H1 (cell line): ENCODE data around the gene CGB7. TPM values are rescaled to one million over a fixed set of nuclear protein-coding genes. Genes with fewer than 3 reads are reported as not detected.

ENCODE experiments used
- CTCF ChIA-PET: fragments of 300-600 bp; sonication (Branson Sonifier 250); formaldehyde crosslinking; loops from one replicate; lab custom pipeline; 2021; ENCODE audit not compliant: partially characterized antibody; lab: Charles Lee
- POLR2A ChIA-PET: fragments of 300-600 bp; sonication (Branson Sonifier 250); formaldehyde crosslinking; loops from one replicate; lab custom pipeline; 2021; ENCODE audit warnings: inconsistent platforms; ENCODE audit not compliant: partially characterized antibody; lab: Charles Lee
- DNase-seq, 2 experiments: peaks; one replicate each; pipeline versions ENCODE4 v3.0.0 to v3.0.0-alpha.2; 2010 to 2022; ENCODE audit warnings: low spot score in 2 of 2, low read depth in 1 of 2, mixed read lengths in 1 of 2
- FAIRE-seq: peaks from 2 replicates; lab custom pipeline; 2011; peaks lifted over from hg19 to GRCh38; lab: Jason Lieb, UNC
- H2AFZ ChIP-seq: 2 replicates; pipeline ENCODE4 v1.8.1; 2012; ENCODE audit warnings: low read length, inconsistent platforms
- H2AK5ac ChIP-seq: 2 replicates; pipeline ENCODE4 v1.6.1; 2013; ENCODE audit warnings: low read depth, low read length
- H2BK120ac ChIP-seq: replicated peaks from 2 replicates; pipeline ENCODE3; 2013; ENCODE audit warnings: low read depth, low read length, inconsistent platforms
- H2BK12ac ChIP-seq: 2 replicates; pipeline ENCODE4 v1.6.1; 2013; ENCODE audit warnings: low read depth, low read length
- H2BK15ac ChIP-seq: 2 replicates; pipeline ENCODE4 v1.6.1; 2013; ENCODE audit warnings: low read length
- H2BK20ac ChIP-seq: 2 replicates; pipeline ENCODE4 v1.6.1; 2013; ENCODE audit warnings: low read length
- H2BK5ac ChIP-seq: 2 replicates; pipeline ENCODE4 v1.6.1; 2013; ENCODE audit warnings: low read depth, low read length
- H3K14ac ChIP-seq: 2 replicates; pipeline ENCODE4 v1.6.1; 2013; ENCODE audit warnings: inconsistent platforms; ENCODE audit not compliant: insufficient read length
- H3K18ac ChIP-seq: 2 replicates; pipeline ENCODE4 v1.6.1; 2013; ENCODE audit warnings: low read length; ENCODE audit errors: extremely low read depth
- H3K23ac ChIP-seq: 2 replicates; pipeline ENCODE4 v1.6.1; 2013; ENCODE audit warnings: inconsistent platforms; ENCODE audit not compliant: insufficient read length
- H3K23me2 ChIP-seq: 2 replicates; pipeline ENCODE4 v1.6.1; 2013; ENCODE audit warnings: low read depth, low read length
- H3K27ac ChIP-seq: 2 replicates; pipeline ENCODE4 v1.6.1; 2011; ENCODE audit warnings: low read depth, low read length, inconsistent platforms
- H3K27me3 ChIP-seq, 4 experiments: replicated peaks in 1 of 4; 1 replicate in 1 of 4; 2 replicates in 3 of 4; pipeline versions ENCODE4 v1.6.1 to v1.8.1; 2011 to 2013; ENCODE audit warnings: low read length in 3 of 4, mild to moderate bottlenecking in 3 of 4, inconsistent platforms in 2 of 4, mixed read lengths in 2 of 4, moderate library complexity in 1 of 4; ENCODE audit not compliant: control insufficient read depth in 3 of 4, insufficient read depth in 3 of 4; ENCODE audit errors: extremely low read depth in 1 of 4
- H3K36me3 ChIP-seq, 4 experiments: 2 replicates each; pipeline versions ENCODE4 v1.6.1 to v1.8.1; 2011 to 2013; ENCODE audit warnings: mild to moderate bottlenecking in 4 of 4, low read length in 3 of 4, moderate library complexity in 2 of 4, control low read depth in 1 of 4, inconsistent platforms in 1 of 4; ENCODE audit not compliant: insufficient read depth in 4 of 4, control insufficient read depth in 2 of 4
- H3K4ac ChIP-seq: replicated peaks from 2 replicates; pipeline ENCODE3; 2013; ENCODE audit warnings: low read length, low read depth, mixed read lengths, inconsistent platforms; ENCODE audit not compliant: insufficient read length
- H3K4me1 ChIP-seq, 4 experiments: replicated peaks in 1 of 4; 1 replicate in 1 of 4; 2 replicates in 3 of 4; pipeline versions ENCODE4 v1.6.1 to v1.8.1; 2011 to 2013; ENCODE audit warnings: low read length in 3 of 4, inconsistent platforms in 2 of 4, mixed read lengths in 1 of 4; ENCODE audit not compliant: insufficient read depth in 4 of 4, control insufficient read depth in 3 of 4
- H3K4me2 ChIP-seq, 2 experiments: 2 replicates each; pipeline versions ENCODE4 v1.6.1 to v1.8.1; 2011 to 2013; ENCODE audit warnings: low read depth in 2 of 2, low read length in 2 of 2, control low read depth in 1 of 2, inconsistent platforms in 1 of 2, mild to moderate bottlenecking in 1 of 2; ENCODE audit not compliant: insufficient read depth in 1 of 2
- H3K4me3 ChIP-seq, 4 experiments: fragments of 200-600, 300-600 bp in 1 of 4; sonication (generic), shearing (Covaris generic), sonication (Bioruptor Twin) in 1 of 4; 2 replicates each; pipeline versions ENCODE4 v1.5.1 to v1.8.1; 2011 to 2016; ENCODE audit warnings: low read length in 4 of 4, low read depth in 3 of 4, control low read depth in 2 of 4, inconsistent platforms in 2 of 4, mild to moderate bottlenecking in 2 of 4, mixed read lengths in 1 of 4, moderate library complexity in 1 of 4; ENCODE audit not compliant: insufficient read depth in 2 of 4; ENCODE audit errors: extremely low read depth in 1 of 4
- H3K56ac ChIP-seq: replicated peaks from 2 replicates; pipeline ENCODE3; 2013; ENCODE audit warnings: low read depth, mild to moderate bottlenecking, mixed read lengths, low read length, inconsistent platforms; ENCODE audit not compliant: insufficient read length
- H3K79me1 ChIP-seq: 2 replicates; pipeline ENCODE4 v1.6.1; 2013; ENCODE audit warnings: low read depth, low read length, control low read depth
- H3K79me2 ChIP-seq, 2 experiments: 2 replicates each; pipeline versions ENCODE4 v1.6.1 to v1.8.1; 2012 to 2013; ENCODE audit warnings: low read length in 2 of 2, mild to moderate bottlenecking in 2 of 2, inconsistent platforms in 1 of 2; ENCODE audit not compliant: insufficient read depth in 2 of 2, control insufficient read depth in 1 of 2
- H3K9ac ChIP-seq, 4 experiments: replicated peaks in 1 of 4; 1 replicate in 1 of 4; 2 replicates in 3 of 4; pipeline versions ENCODE4 v1.6.1 to v1.8.1; 2011 to 2013; ENCODE audit warnings: low read depth in 3 of 4, low read length in 3 of 4, control low read depth in 2 of 4, mild to moderate bottlenecking in 2 of 4, moderate library complexity in 2 of 4, inconsistent platforms in 1 of 4; ENCODE audit errors: extremely low read depth in 1 of 4
- H3K9me3 ChIP-seq, 2 experiments: 2 replicates each; pipeline versions ENCODE4 v1.6.1 to v1.8.1; 2012 to 2013; ENCODE audit warnings: mild to moderate bottlenecking in 2 of 2, moderate library complexity in 2 of 2, control low read depth in 1 of 2, inconsistent platforms in 1 of 2, low read depth in 1 of 2, low read length in 1 of 2, mixed read lengths in 1 of 2; ENCODE audit not compliant: insufficient read depth in 2 of 2
- H4K20me1 ChIP-seq, 2 experiments: replicated peaks in 1 of 2; 2 replicates each; pipeline versions ENCODE3 to v1.8.1; 2011 to 2013; ENCODE audit warnings: inconsistent platforms in 2 of 2, low read length in 2 of 2, mild to moderate bottlenecking in 1 of 2; ENCODE audit not compliant: insufficient read depth in 2 of 2, control insufficient read depth in 1 of 2
- H4K5ac ChIP-seq: 2 replicates; pipeline ENCODE4 v1.6.1; 2013; ENCODE audit warnings: low read length, low read depth, mixed read lengths, inconsistent platforms; ENCODE audit not compliant: insufficient read length
- H4K8ac ChIP-seq: 2 replicates; pipeline ENCODE4 v1.8.0; 2013; ENCODE audit warnings: mild to moderate bottlenecking, moderate library complexity, low read length, inconsistent platforms; ENCODE audit not compliant: insufficient read depth; ENCODE audit errors: extremely low read depth
- H4K91ac ChIP-seq: replicated peaks from 2 replicates; pipeline ENCODE3; 2013; ENCODE audit warnings: low read length, mixed read lengths, inconsistent platforms; ENCODE audit not compliant: insufficient read length
- JUN ChIP-seq: IDR thresholded peaks from 2 replicates; pipeline ENCODE4 v1.6.1; 2011; ENCODE audit warnings: low read depth, mild to moderate bottlenecking, improper control_type of control experiment, low read length
- PHF8 ChIP-seq: fragments of 200-600 bp; sonication (generic); conservative IDR thresholded peaks from 2 replicates; pipeline ENCODE4 v1.7.1; 2012; ENCODE audit warnings: low read depth, mild to moderate bottlenecking, inconsistent platforms, low read length, moderate library complexity
- RXRA ChIP-seq: IDR thresholded peaks from 2 replicates; pipeline ENCODE4 v1.6.1; 2011; ENCODE audit warnings: low read depth, mild to moderate bottlenecking, low read length, moderate library complexity; ENCODE audit not compliant: insufficient read depth
- SRF ChIP-seq: IDR thresholded peaks from 2 replicates; pipeline ENCODE4 v1.6.1; 2011; ENCODE audit warnings: mild to moderate bottlenecking, low read depth, low read length, moderate library complexity
- TCF12 ChIP-seq: IDR thresholded peaks from 2 replicates; pipeline ENCODE4 v1.6.1; 2011; ENCODE audit warnings: low read depth, mild to moderate bottlenecking, low read length
- WGBS, 2 experiments: shearing (Covaris generic) in 1 of 2; methylation state at CpG; one replicate each; pipeline versions ENCODE4 v1.1.6 to v1.1.7; 2013 to 2015; ENCODE audit warnings: low lambda C conversion rate in 2 of 2, mixed read lengths in 2 of 2, inconsistent platforms in 1 of 2, low coverage in 1 of 2, missing lambda C conversion rate in 1 of 2; ENCODE audit not compliant: insufficient replicate concordance in 2 of 2, insufficient coverage in 1 of 2, insufficient read length in 1 of 2; ENCODE audit errors: extremely low coverage in 1 of 2, missing lambda C conversion rate in 1 of 2; 5-methylcytosine and 5-hydroxymethylcytosine counted together
- polyA plus RNA-seq, 7 experiments: library from polyadenylated mRNA; depleted of rRNA in 3 of 7; stranded (reverse) in 5 of 7; unstranded in 2 of 7; fragments of >200 nt in 5 of 7; fragments of 200-250 nt in 2 of 7; gene quantifications; 1 replicate in 5 of 7; 2 replicates in 1 of 7; 4 replicates in 1 of 7; pipeline versions ENCODE4 v1.2.1 to v1.2.3, GENCODE V29; 2011 to 2013; ENCODE audit warnings: missing spikeins in 2 of 7, mixed read lengths in 2 of 7
- total RNA-seq: library from RNA; stranded (reverse); fragmentation: NEBNext Ultra II Directional; extraction: Animal tissue kit (Norgen Biotek cat#: 25700); gene quantifications from 2 replicates; pipeline ENCODE4 v1.2.1, GENCODE V29; 2021

CGB7 gene
- total and polyA plus RNA-seq, 2 of the 8 experiments (the other 6 are each of a cell fraction or from before 2014, with no cell fraction given), result 1.2 to 2.2 TPM

DNA sequence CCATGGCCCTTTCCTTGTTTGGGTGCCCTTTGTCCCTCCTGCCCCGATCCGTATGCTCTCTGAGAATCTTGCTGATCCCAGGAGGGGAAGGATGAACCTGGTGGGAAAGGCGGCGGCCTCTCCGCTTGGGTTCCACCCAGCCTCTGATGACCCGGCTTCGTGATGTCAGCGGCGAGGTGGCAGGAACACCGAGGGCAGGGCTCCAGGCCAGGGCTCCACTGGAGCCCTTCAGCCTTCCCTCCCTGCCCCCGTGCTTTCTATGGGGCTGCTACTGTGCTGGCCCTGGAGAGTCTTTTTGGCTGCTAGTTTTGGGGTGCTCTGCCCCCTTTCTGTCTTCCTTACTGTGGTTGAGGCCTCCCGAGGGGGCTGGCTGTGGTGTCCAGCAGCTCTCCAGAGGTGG, 44.8 kb upstream of the CGB7 start:
- peaks cover 17 to 37% of the 10 kb centered on the region in 2 experiments for H4K20me1 ChIP-seq
- no peak overlapping the region for H4K91ac ChIP-seq
- H3K4me1 ChIP-seq, result no peaks in the 10 kb centered on the region
- DNase-seq, result no peak
- no peak overlapping the region for H3K23ac ChIP-seq
- no peak for FAIRE-seq
- H3K36me3 ChIP-seq, result peaks cover 37 to 78% (median 71%) of the 10 kb centered on the region in 4 experiments
- H2BK5ac ChIP-seq, result no peak overlapping the region
- no peaks in the 10 kb centered on the region for H3K23me2 ChIP-seq
- 96% methylated on average over 10 of the region's 12 CpGs; no CpG with 5 or more reads in 1 of the 2 experiments for WGBS, 2 experiments
- peaks cover 0 to 21% of the 10 kb centered on the region in 2 experiments; a peak in 1 of 4 replicates for H3K79me2 ChIP-seq
- H3K56ac ChIP-seq, result no peak overlapping the region
- H3K9ac ChIP-seq, result no peak overlapping the region
- peaks cover 19% of the 10 kb centered on the region for H3K79me1 ChIP-seq
- ChIA-PET CTCF (interaction anchor here (0.6 to 1.8 kb wide), 4 partner anchors 14 to 561 kb away, joined by 3 to 6 read pairs (median 4); no protein-coding TSS in a partner anchor), POLR2A (interaction anchor here (1.6 kb wide), 2 partner anchors 9 to 15 kb away, joined by 3 to 4 read pairs; no protein-coding TSS in a partner anchor)
- no peak overlapping the region for H2AK5ac ChIP-seq
- no peak overlapping the region for H3K4me3 ChIP-seq
- no peak overlapping the region for H2BK12ac ChIP-seq
- no peak overlapping the region for H2BK120ac ChIP-seq
- H2BK20ac ChIP-seq, result no peak overlapping the region
- H3K18ac ChIP-seq, result no peak overlapping the region
- H4K8ac ChIP-seq, result no peak overlapping the region; the same call in 1 of the 2 replicates
- H2AFZ ChIP-seq, result no peak overlapping the region
- H3K14ac ChIP-seq, result no peak overlapping the region
- no peak for TF ChIP-seq JUN
- TF ChIP-seq PHF8, result no peak
- no peak for TF ChIP-seq RXRA
- TF ChIP-seq TCF12, result no peak
- TF ChIP-seq SRF, result no peak
- H2BK15ac ChIP-seq, result no peak overlapping the region
- no peaks in the 10 kb centered on the region for H3K9me3 ChIP-seq
- no peak overlapping the region for H4K5ac ChIP-seq
- H3K27ac ChIP-seq, result no peak overlapping the region
- H3K4me2 ChIP-seq, result no peak overlapping the region
- H3K27me3 ChIP-seq, result no peaks in the 10 kb centered on the region
- no peak overlapping the region for H3K4ac ChIP-seq
